GM18505 (cell line): ENCODE measurements around the gene MEGF9.
"Not testable (repeated sequence)": the region's sequence is repeated elsewhere in the genome, so short reads cannot be mapped to it uniquely, and the experiment has no call there.

ENCODE experiments used
- ATAC-seq: cut with Tn5 transposase; IDR thresholded peaks from one replicate; pipeline ENCODE4 v1.9.1; 2021; ENCODE audit not compliant: unreplicated experiment
- POLR2A ChIP-seq: IDR thresholded peaks from 4 replicates; pipeline ENCODE4 v1.6.1; 2011; ENCODE audit warnings: borderline replicate concordance; ENCODE audit not compliant: insufficient read depth, insufficient read length; ENCODE audit errors: extremely low read depth

The MEGF9 gene

GRCh38 chr9:120650352-120650751 lies 63.9 kb downstream of the MEGF9 start:
- ATAC-seq: no peak
- TF ChIP-seq POLR2A: no peak

GRCh38 chr9:120648581-120649197 lies 65.6 kb downstream of the MEGF9 start:
- ATAC-seq: no peak

GRCh38 chr9:120646948-120647347 lies 67.3 kb downstream of the MEGF9 start:
- ATAC-seq: no peak
- no peak for TF ChIP-seq POLR2A

More at GRCh38 chr9:120648581-120649197, 65.6 kb downstream of the MEGF9 start:
- no peak for TF ChIP-seq POLR2A

- no peak for TF ChIP-seq POLR2A
- ATAC-seq: no peak
Observed at GRCh38 chr9:120645760-120646159, 68.5 kb downstream of the MEGF9 start.

GRCh38 chr9:120643061-120643460 lies 71.2 kb downstream of the MEGF9 start:
- TF ChIP-seq POLR2A: no peak
- ATAC-seq: no peak

- no peak for TF ChIP-seq POLR2A
- ATAC-seq: no peak
Observed at GRCh38 chr9:120642129-120642770, 72.0 kb downstream of the MEGF9 start.

GRCh38 chr9:120640874-120641273 lies 73.4 kb downstream of the MEGF9 start:
- not testable (repeated sequence) for ATAC-seq

GRCh38 chr9:120640380-120640779 lies 73.9 kb downstream of the MEGF9 start:
- TF ChIP-seq POLR2A: no peak
- no peak for ATAC-seq

- no peak for ATAC-seq
- TF ChIP-seq POLR2A: no peak
Observed at GRCh38 chr9:120637919-120638318, 76.4 kb downstream of the MEGF9 start.

GRCh38 chr9:120636194-120636957 lies 77.9 kb downstream of the MEGF9 start:
- TF ChIP-seq POLR2A: no peak

GRCh38 chr9:120635011-120635410 lies 79.3 kb downstream of the MEGF9 start:
- no peak for TF ChIP-seq POLR2A
- ATAC-seq: no peak

More at GRCh38 chr9:120636194-120636957, 77.9 kb downstream of the MEGF9 start:
- no peak for ATAC-seq

- TF ChIP-seq POLR2A: no peak
- ATAC-seq: no peak
Observed at GRCh38 chr9:120630333-120630732, 83.9 kb downstream of the MEGF9 start.

GRCh38 chr9:120628925-120629497 lies 85.3 kb downstream of the MEGF9 start:
- not testable (repeated sequence) for ATAC-seq
